ENCODE measurements around the gene RRM1.

Gene RRM1

GRCh38 chr11:4186464-4187054, 92.0 kb downstream of the RRM1 start:
- Histone ChIP-seq H3K4me3 (ENCODE audit: low read depth, low read length, poor library complexity, severe bottlenecking) (peak overlapping the region; percentile 33), H3K4me2 (ENCODE audit: low read length) (no peak overlapping the region; the same call in 1 of the 2 replicates), H3K9me2 (ENCODE audit: low read depth, low read length) (no peaks in the 10 kb centered on the region), H3F3A (ENCODE audit: insufficient read depth, low read length) (no peaks in the 10 kb centered on the region), H3K9me3 (ENCODE audit: low read length) (no peaks in the 10 kb centered on the region), H3K4me1 (ENCODE audit: insufficient read depth, low read length, severe bottlenecking) (no peaks in the 10 kb centered on the region), H2AFZ (ENCODE audit: low read length) (no peak overlapping the region), H3K27me3 (ENCODE audit: insufficient read depth, low read length) (peaks cover 9% of the 10 kb centered on the region; the same call in 1 of the 2 replicates), H3K27ac (ENCODE audit: low read depth, low read length, poor library complexity, severe bottlenecking) (no peak overlapping the region), H4K20me1 (ENCODE audit: insufficient read depth, low read length) (no peaks in the 10 kb centered on the region), H3K9ac (ENCODE audit: low read length) (no peak overlapping the region), H3K36me3 (ENCODE audit: insufficient read depth, low read length) (no peaks in the 10 kb centered on the region), H3K79me2 (ENCODE audit: insufficient read depth, low read length) (no peaks in the 10 kb centered on the region)
- TF ChIP-seq EZH2 (IDR thresholded peaks at IDR 0.05; ENCODE audit: borderline replicate concordance, low read length) (no peak), CTCF (IDR thresholded peaks at IDR 0.05; ENCODE audit: low read length) (no peak)

- H3K79me2 ChIP-seq (ENCODE audit: insufficient read depth, low read length): no peaks in the 10 kb centered on the region
- H3K4me3 ChIP-seq (ENCODE audit: low read depth, low read length, poor library complexity, severe bottlenecking): peak overlapping the region; percentile 33
- H3K9me3 ChIP-seq (ENCODE audit: low read length): no peaks in the 10 kb centered on the region
- peak overlapping the region; percentile 56 for H3K4me2 ChIP-seq (ENCODE audit: low read length)
- H3K4me1 ChIP-seq (ENCODE audit: insufficient read depth, low read length, severe bottlenecking): no peaks in the 10 kb centered on the region
- no peak overlapping the region for H3K27ac ChIP-seq (ENCODE audit: low read depth, low read length, poor library complexity, severe bottlenecking)
- H3K9ac ChIP-seq (ENCODE audit: low read length): no peak overlapping the region; the same call in 1 of the 2 replicates
- no peaks in the 10 kb centered on the region for H4K20me1 ChIP-seq (ENCODE audit: insufficient read depth, low read length)
- H3F3A ChIP-seq (ENCODE audit: insufficient read depth, low read length): no peaks in the 10 kb centered on the region
- H3K9me2 ChIP-seq (ENCODE audit: low read depth, low read length): no peaks in the 10 kb centered on the region
- TF ChIP-seq CTCF (IDR thresholded peaks at IDR 0.05; ENCODE audit: low read length) (peak; percentile 89), EZH2 (IDR thresholded peaks at IDR 0.05; ENCODE audit: borderline replicate concordance, low read length) (no peak)
- H2AFZ ChIP-seq (ENCODE audit: low read length): no peak overlapping the region
- peaks cover 9% of the 10 kb centered on the region; the same call in 1 of the 2 replicates for H3K27me3 ChIP-seq (ENCODE audit: insufficient read depth, low read length)
- no peaks in the 10 kb centered on the region for H3K36me3 ChIP-seq (ENCODE audit: insufficient read depth, low read length)
Observed at GRCh38 chr11:4187055-4187988, 92.7 kb downstream of the RRM1 start.
